Activated T-cell treated with anti-CD3 and anti-CD28 coated beads, Interleukin-2, amount 50 U/mL, for 24 hours (primary cell): ENCODE measurements around the gene ASTN1.

Source experiments
- DNase-seq: peaks from one replicate; pipeline ENCODE4 v3.0.0-alpha.2; 2020
- H3K27ac Mint-ChIP-seq: 2 replicates; pipeline ENCODE4 v1.8.0; 2020; ENCODE audit warnings: mild to moderate bottlenecking, mixed read lengths
- H3K27me3 Mint-ChIP-seq: 2 replicates; pipeline ENCODE4 v1.8.0; 2020; ENCODE audit warnings: mixed read lengths
- H3K36me3 Mint-ChIP-seq: 2 replicates; pipeline ENCODE4 v1.8.0; 2020; ENCODE audit warnings: low read depth, mixed read lengths
- H3K4me1 Mint-ChIP-seq: 2 replicates; pipeline ENCODE4 v1.8.0; 2020; ENCODE audit warnings: low read depth, mixed read lengths
- H3K4me3 Mint-ChIP-seq: 2 replicates; pipeline ENCODE4 v1.8.0; 2020; ENCODE audit warnings: mild to moderate bottlenecking, moderate library complexity, mixed read lengths
- H3K9me3 Mint-ChIP-seq: 2 replicates; pipeline ENCODE4 v1.8.0; 2020; ENCODE audit warnings: mixed read lengths

Gene ASTN1

DNA sequence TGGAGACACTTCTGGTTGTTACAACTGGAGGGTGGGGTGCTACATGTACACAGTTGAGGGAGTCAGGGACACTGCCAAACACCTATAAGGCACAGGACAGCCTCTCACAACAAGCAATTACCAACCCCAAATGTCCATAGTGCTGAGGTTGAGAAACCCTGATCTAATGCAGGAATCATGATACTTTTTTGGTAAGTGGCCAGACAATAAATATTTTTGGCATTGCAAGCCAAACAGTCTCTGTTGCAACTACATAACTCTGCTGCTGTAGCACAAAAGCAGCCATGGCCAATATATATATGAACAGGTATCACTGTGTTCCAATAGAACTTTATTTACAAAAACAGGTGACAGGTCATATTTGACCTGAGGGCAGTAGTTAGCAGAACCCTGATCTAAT is 177.5 kb downstream of the ASTN1 start:
- no peak overlapping the region for H3K27ac Mint-ChIP-seq
- no peaks in the 10 kb centered on the region for H3K27me3 Mint-ChIP-seq
- no peaks in the 10 kb centered on the region for H3K9me3 Mint-ChIP-seq
- no peaks in the 10 kb centered on the region for H3K36me3 Mint-ChIP-seq
- no peaks in the 10 kb centered on the region for H3K4me1 Mint-ChIP-seq
- no peak for DNase-seq
- no peak overlapping the region for H3K4me3 Mint-ChIP-seq

GRCh38 chr1:176983731-176984130 is 180.8 kb downstream of the ASTN1 start:
- no peak overlapping the region for H3K4me3 Mint-ChIP-seq

DNA sequence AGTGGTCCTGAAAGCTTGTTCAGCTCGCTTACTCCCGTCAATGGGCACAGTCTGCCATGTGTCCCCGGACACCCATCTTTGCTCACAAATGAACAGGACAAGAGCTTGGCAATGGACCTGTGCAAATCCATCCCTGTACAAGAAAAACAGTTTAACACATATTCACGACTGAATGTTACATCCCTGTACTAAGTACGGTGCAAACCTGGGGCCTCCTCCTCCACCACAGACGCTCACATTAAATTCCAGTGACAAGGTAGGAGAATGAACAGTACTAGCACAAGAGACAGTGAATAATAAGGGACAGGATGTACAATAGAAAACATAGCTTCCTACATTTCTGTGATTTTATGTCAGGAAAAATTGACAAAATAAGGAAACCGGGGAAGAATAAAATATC is 187.7 kb downstream of the ASTN1 start:
- DNase-seq, result no peak
- no peak overlapping the region for H3K4me3 Mint-ChIP-seq
- no peaks in the 10 kb centered on the region for H3K4me1 Mint-ChIP-seq
- no peaks in the 10 kb centered on the region for H3K27me3 Mint-ChIP-seq
- no peaks in the 10 kb centered on the region for H3K9me3 Mint-ChIP-seq
- no peak overlapping the region for H3K27ac Mint-ChIP-seq
- H3K36me3 Mint-ChIP-seq, result no peaks in the 10 kb centered on the region

More at GRCh38 chr1:176983731-176984130, 180.8 kb downstream of the ASTN1 start:
- DNase-seq, result no peak
- Mint-ChIP-seq H3K9me3 (no peaks in the 10 kb centered on the region), H3K36me3 (no peaks in the 10 kb centered on the region), H3K27me3 (no peaks in the 10 kb centered on the region), H3K27ac (no peak overlapping the region), H3K4me1 (no peaks in the 10 kb centered on the region)

GRCh38 chr1:176976225-176976624 is 188.3 kb downstream of the ASTN1 start:
- Mint-ChIP-seq H3K9me3 (no peaks in the 10 kb centered on the region), H3K4me1 (no peaks in the 10 kb centered on the region), H3K36me3 (no peaks in the 10 kb centered on the region), H3K4me3 (no peak overlapping the region), H3K27me3 (no peaks in the 10 kb centered on the region), H3K27ac (no peak overlapping the region)
- DNase-seq, result no peak

- no peak for DNase-seq
- Mint-ChIP-seq H3K27ac (no peak overlapping the region), H3K36me3 (no peaks in the 10 kb centered on the region), H3K9me3 (no peaks in the 10 kb centered on the region), H3K4me3 (no peak overlapping the region), H3K27me3 (no peaks in the 10 kb centered on the region), H3K4me1 (no peaks in the 10 kb centered on the region)
Measured at GRCh38 chr1:176964687-176965086, 199.8 kb downstream of the ASTN1 start.

GRCh38 chr1:176963181-176963580 is 201.3 kb downstream of the ASTN1 start:
- Mint-ChIP-seq H3K27ac (no peak overlapping the region), H3K4me1 (no peaks in the 10 kb centered on the region), H3K36me3 (no peaks in the 10 kb centered on the region), H3K9me3 (no peaks in the 10 kb centered on the region), H3K4me3 (no peak overlapping the region), H3K27me3 (no peaks in the 10 kb centered on the region)
- DNase-seq, result no peak

DNA sequence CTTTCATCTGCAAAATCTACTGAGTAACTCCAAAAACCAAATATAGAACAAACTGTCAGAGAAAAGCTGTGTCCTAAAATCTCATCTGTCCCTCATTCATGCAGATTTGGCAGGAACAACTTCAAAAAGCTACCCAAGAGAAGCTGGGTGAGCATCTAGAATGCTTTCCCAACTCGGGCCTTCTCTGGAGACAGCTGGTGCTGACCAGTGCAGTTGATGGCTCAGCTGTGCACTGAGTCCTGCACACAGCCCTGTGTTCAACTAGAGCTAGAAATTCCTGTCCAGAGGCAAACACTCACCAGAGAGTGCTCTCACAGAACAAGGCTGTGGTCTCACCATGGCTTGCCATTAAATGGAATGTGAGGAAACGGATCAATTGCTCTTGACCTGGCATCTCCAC is 202.8 kb downstream of the ASTN1 start:
- peaks cover 3% of the 10 kb centered on the region for H3K9me3 Mint-ChIP-seq
- no peak overlapping the region for H3K4me3 Mint-ChIP-seq
- no peak for DNase-seq
- no peaks in the 10 kb centered on the region for H3K27me3 Mint-ChIP-seq
- no peaks in the 10 kb centered on the region for H3K36me3 Mint-ChIP-seq
- no peaks in the 10 kb centered on the region for H3K4me1 Mint-ChIP-seq
- no peak overlapping the region for H3K27ac Mint-ChIP-seq

- Mint-ChIP-seq H3K9me3 (peaks cover 3% of the 10 kb centered on the region), H3K4me1 (no peaks in the 10 kb centered on the region), H3K36me3 (no peaks in the 10 kb centered on the region), H3K27me3 (no peaks in the 10 kb centered on the region), H3K4me3 (no peak overlapping the region), H3K27ac (no peak overlapping the region)
- no peak for DNase-seq
Measured at GRCh38 chr1:176959191-176959820, 205.2 kb downstream of the ASTN1 start.

DNA sequence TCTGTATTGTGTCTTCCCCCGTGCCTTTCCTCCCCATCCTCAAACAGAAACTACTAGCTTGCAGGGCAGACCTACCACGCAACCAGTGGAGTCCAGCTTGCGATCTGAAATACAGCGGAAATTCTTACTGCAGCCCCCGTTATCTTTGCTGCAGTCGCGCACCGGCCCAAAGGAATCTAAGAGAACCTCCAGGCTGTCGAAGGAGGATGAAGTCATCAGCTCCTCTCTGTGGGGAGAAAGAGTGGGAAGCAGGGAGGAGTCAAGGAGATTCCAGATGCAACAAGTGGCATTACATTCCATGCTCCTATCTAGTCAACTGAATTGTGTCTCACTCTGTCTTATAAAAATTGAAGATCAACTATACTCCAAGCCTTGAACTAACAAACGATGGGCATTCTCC is 206.9 kb downstream of the ASTN1 start:
- Mint-ChIP-seq H3K4me1 (no peaks in the 10 kb centered on the region), H3K27ac (no peak overlapping the region), H3K36me3 (no peaks in the 10 kb centered on the region), H3K9me3 (peaks cover 3% of the 10 kb centered on the region), H3K4me3 (no peak overlapping the region), H3K27me3 (no peaks in the 10 kb centered on the region)
- no peak for DNase-seq

DNA sequence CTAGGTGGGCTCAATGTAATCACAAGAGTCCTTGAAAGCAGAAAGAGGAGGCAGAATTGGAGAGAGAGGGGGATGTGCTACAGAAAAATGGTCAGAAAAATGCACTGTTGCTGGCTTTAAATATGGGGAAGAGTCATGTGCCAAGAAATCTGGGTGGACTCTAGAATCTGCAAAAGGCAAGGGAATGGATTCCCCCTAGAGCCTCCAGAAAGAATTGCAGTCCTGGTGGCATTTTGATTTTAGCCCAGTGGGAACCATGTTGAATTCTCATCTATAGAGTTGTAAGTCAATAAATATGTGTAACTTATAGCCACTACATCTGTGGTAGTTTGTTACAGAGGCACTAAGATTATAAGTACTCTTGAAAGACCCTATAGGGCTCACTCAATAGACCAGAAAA is 210.3 kb downstream of the ASTN1 start:
- H3K4me1 Mint-ChIP-seq, result no peaks in the 10 kb centered on the region
- no peak overlapping the region for H3K27ac Mint-ChIP-seq
- H3K36me3 Mint-ChIP-seq, result no peaks in the 10 kb centered on the region
- DNase-seq, result no peak
- H3K27me3 Mint-ChIP-seq, result peaks cover 3% of the 10 kb centered on the region
- H3K4me3 Mint-ChIP-seq, result no peak overlapping the region
- peaks cover 3% of the 10 kb centered on the region for H3K9me3 Mint-ChIP-seq

DNA sequence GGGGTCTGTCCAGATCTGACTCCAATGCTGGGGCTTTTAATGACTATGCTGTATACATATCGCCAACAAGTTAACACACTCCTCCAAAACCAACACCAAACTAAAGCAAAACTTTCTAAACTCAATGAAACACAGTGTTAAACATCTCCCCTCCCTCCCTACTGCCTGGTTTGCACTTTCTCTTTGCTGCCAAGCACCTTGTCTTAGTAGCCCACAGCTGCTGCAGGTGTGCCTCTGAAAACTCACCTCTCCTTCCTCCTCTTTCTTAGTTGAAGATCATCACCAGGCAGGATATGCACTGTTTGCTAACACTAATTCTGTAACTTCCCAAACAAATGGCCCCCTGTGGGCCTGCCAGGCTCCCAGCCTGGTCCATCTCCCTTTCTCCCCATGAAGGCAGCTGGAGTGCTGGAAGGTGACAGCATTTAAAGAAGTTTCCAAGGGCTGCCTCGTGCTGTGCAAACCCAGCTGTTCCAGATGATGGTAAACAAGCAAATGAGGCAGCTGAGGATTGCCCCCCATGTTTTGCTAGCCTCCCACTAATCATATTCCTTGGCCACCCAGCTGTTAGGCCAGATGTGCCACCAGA is 213.7 kb downstream of the ASTN1 start:
- Mint-ChIP-seq H3K27me3 (peaks cover 4% of the 10 kb centered on the region), H3K4me3 (no peak overlapping the region), H3K36me3 (no peaks in the 10 kb centered on the region), H3K4me1 (no peaks in the 10 kb centered on the region), H3K9me3 (no peaks in the 10 kb centered on the region), H3K27ac (no peak overlapping the region)
- no peak for DNase-seq

- no peak overlapping the region for H3K27ac Mint-ChIP-seq
- no peaks in the 10 kb centered on the region for H3K4me1 Mint-ChIP-seq
- H3K4me3 Mint-ChIP-seq, result no peak overlapping the region
- H3K36me3 Mint-ChIP-seq, result no peaks in the 10 kb centered on the region
- no peak for DNase-seq
- no peaks in the 10 kb centered on the region for H3K9me3 Mint-ChIP-seq
- peaks cover 7% of the 10 kb centered on the region for H3K27me3 Mint-ChIP-seq
Measured at GRCh38 chr1:176949033-176949662, 215.4 kb downstream of the ASTN1 start.

DNA sequence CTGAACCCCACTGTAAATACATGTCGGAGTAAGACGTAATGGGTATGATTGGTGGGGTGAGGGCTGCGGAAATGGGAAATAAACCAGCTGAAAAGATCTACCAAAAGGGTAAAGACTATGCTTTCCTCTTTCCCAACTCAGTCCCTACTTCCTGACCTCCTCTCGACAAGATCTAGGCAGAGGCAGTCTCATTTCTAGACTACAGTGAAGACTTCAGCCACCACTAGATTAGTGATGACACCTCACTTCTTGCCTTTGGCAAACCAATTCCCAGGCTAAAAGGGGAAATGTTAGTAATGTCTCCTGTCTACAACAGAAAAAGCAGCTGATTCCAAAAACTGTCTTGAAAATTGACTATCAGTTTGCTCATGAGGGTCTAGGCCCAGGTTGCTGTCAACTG is 219.9 kb downstream of the ASTN1 start:
- H3K27me3 Mint-ChIP-seq, result peaks cover 7% of the 10 kb centered on the region
- peaks cover 4% of the 10 kb centered on the region for H3K9me3 Mint-ChIP-seq
- H3K4me1 Mint-ChIP-seq, result no peaks in the 10 kb centered on the region
- H3K36me3 Mint-ChIP-seq, result no peaks in the 10 kb centered on the region
- DNase-seq, result no peak
- no peak overlapping the region for H3K27ac Mint-ChIP-seq
- H3K4me3 Mint-ChIP-seq, result no peak overlapping the region

DNA sequence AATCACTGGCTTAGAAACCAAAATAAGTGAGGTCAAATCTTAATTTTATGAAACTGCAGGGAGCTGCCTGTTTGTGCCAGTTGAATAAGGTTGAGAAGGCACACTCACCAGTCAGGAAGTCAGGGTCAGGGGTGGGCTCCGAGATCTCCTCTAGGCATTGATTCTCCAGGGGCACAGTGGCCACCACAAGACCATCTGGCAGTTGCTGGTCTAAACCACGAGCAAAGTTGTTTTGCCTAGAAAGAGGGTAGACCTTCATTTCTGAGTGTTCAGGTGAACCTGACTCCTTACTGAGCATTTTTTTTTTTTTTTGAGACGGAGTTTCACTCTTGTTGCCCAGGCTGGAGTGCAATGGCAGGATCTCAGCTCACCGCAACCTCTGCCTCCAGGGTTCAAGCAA is 220.7 kb downstream of the ASTN1 start:
- Mint-ChIP-seq H3K9me3 (peaks cover 7% of the 10 kb centered on the region), H3K27ac (no peak overlapping the region), H3K27me3 (peaks cover 3% of the 10 kb centered on the region), H3K4me3 (no peak overlapping the region), H3K4me1 (no peaks in the 10 kb centered on the region), H3K36me3 (no peaks in the 10 kb centered on the region)
- no peak for DNase-seq

- Mint-ChIP-seq H3K27me3 (peaks cover 3% of the 10 kb centered on the region), H3K4me1 (no peaks in the 10 kb centered on the region), H3K9me3 (peaks cover 7% of the 10 kb centered on the region), H3K27ac (no peak overlapping the region), H3K4me3 (no peak overlapping the region), H3K36me3 (no peaks in the 10 kb centered on the region)
- no peak for DNase-seq
Measured at GRCh38 chr1:176942346-176942745, 222.2 kb downstream of the ASTN1 start.
